Lower leg skin (tissue), 3 donors: Measurements from ENCODE around the gene OR2F1.

Source experiments
- POLR2A ChIP-seq, 2 donors: fragments of 450-650 bp; IDR thresholded peaks; one replicate each; pipeline ENCODE4 v1.6.1; 2016 to 2017; ENCODE audit warnings: antibody characterized with exemption in 2 of 2, mild to moderate bottlenecking in 1 of 2, moderate library complexity in 1 of 2
- TF ChIP-seq, protein P1 (sequence below), 3 donors: fragments of 450-650 bp; IDR thresholded peaks; one replicate each; pipeline ENCODE4 v1.5.1; 2016; ENCODE audit warnings: antibody characterized with exemption in 3 of 3, mild to moderate bottlenecking in 3 of 3, moderate library complexity in 2 of 3

DNA sequence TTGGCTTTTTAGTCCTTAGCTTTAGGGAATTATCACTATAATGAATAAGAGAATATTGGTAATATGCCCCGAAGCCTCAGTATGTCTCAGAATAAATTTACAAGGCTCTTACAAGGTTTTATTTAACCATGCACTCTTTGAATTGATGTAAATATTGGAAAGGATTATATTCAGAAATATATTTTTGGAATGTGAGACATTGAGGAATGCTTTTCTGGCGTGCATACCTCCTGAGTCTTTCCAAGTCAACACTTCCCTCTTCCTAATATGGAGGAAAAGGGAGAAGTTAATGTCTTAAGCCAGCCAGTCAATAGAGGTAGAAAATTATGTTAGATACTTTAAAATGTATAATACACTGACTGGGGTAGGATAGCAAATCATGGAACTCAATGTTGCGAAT, 1.2 kb upstream of the OR2F1 start:
- TF ChIP-seq, protein P1, sequence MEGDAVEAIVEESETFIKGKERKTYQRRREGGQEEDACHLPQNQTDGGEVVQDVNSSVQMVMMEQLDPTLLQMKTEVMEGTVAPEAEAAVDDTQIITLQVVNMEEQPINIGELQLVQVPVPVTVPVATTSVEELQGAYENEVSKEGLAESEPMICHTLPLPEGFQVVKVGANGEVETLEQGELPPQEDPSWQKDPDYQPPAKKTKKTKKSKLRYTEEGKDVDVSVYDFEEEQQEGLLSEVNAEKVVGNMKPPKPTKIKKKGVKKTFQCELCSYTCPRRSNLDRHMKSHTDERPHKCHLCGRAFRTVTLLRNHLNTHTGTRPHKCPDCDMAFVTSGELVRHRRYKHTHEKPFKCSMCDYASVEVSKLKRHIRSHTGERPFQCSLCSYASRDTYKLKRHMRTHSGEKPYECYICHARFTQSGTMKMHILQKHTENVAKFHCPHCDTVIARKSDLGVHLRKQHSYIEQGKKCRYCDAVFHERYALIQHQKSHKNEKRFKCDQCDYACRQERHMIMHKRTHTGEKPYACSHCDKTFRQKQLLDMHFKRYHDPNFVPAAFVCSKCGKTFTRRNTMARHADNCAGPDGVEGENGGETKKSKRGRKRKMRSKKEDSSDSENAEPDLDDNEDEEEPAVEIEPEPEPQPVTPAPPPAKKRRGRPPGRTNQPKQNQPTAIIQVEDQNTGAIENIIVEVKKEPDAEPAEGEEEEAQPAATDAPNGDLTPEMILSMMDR (IDR thresholded peaks at IDR 0.05), result no peak
- TF ChIP-seq POLR2A (IDR thresholded peaks at IDR 0.05), result no peak
